H4 (cell line): ENCODE results near the gene UBALD2. TPM values are rescaled to one million over a fixed set of nuclear protein-coding genes. Genes with fewer than 3 reads are reported as not detected.
A peak's percentile ranks its signal among the peaks of the same experiment; 100 is the strongest.
"Not testable (repeated sequence)": the region's sequence is repeated elsewhere in the genome, so short reads cannot be mapped to it uniquely, and the experiment has no call there.

Source experiments
- DNase-seq: peaks from one replicate; pipeline ENCODE4 v3.0.0-alpha.2; 2015; ENCODE audit warnings: low spot score
- total RNA-seq: library from RNA; depleted of rRNA; stranded (reverse); fragments of >200 nt; shearing (Covaris generic); gene quantifications from 2 replicates; pipeline ENCODE4 v1.2.3, GENCODE V29; 2014

The UBALD2 gene
- total RNA-seq, 1 experiment from 2014 or later: 7.7 TPM

DNA sequence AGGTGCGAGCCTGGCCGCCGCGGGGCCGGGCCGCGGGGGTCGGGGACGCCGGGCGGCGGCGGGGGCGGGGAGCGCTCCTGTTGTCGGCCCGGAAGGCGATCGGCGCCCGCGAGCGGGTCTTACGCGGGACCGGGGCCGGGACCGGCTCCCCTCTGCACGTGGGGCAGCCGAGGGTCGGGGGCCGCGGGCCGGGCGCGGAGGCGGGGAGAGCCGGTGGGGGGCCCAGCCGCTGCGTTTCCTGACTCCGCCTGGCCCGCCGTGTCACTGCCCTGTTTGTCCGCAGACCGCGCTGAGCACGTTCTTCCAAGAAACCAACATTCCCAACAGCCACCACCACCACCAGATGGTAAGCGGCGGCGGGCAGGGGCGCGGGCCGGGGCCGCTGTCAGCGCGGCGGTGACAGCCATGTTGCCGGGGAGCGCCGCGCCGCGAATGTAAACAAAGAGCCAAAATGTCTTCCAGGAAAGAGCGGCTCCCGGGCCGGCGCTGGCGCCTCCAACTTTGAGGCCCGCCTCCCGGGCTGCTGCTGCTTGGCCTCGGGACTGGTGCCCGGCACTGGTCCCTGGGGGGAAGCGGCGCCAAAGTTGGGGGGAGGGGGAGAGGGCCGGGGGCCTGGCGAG lies 586 bp downstream of the UBALD2 start:
- no peak for DNase-seq

- DNase-seq: no peak
These were observed 1.2 kb downstream of the UBALD2 start for GRCh38 chr17:76266244-76266938.

GRCh38 chr17:76267051-76267576 lies 2.0 kb downstream of the UBALD2 start:
- no peak for DNase-seq

DNA sequence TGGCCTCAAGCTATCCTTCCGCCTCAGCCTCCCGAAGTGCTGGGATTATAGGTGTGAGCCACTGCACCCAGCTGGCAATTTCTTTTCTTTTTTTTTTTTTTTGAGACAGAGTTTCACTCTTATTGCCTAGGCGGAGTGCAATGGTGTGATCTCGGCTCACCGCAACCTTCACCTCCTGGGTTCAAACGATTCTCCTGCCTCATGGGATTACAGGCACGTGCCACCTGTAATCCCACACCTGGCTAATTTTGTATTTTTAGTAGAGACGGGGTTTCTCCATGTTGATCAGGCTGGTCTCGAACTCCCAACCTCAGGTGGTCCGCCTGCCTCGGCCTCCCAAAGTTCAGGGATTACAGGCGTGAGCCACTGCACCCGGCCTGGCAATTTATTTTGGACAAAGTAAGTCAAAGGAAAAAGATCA lies 2.4 kb downstream of the UBALD2 start:
- not testable (repeated sequence) for DNase-seq

- peak; percentile 73 for DNase-seq
These were observed 3.0 kb downstream of the UBALD2 start for GRCh38 chr17:76268015-76268749.

GRCh38 chr17:76268991-76269981 lies 4.1 kb downstream of the UBALD2 start:
- no peak for DNase-seq

GRCh38 chr17:76270127-76270592 lies 5.0 kb downstream of the UBALD2 start:
- no peak for DNase-seq

GRCh38 chr17:76270770-76271668 lies 5.9 kb downstream of the UBALD2 start:
- DNase-seq: no peak

- DNase-seq: no peak
These were observed 6.8 kb downstream of the UBALD2 start for GRCh38 chr17:76271669-76272540.

DNA sequence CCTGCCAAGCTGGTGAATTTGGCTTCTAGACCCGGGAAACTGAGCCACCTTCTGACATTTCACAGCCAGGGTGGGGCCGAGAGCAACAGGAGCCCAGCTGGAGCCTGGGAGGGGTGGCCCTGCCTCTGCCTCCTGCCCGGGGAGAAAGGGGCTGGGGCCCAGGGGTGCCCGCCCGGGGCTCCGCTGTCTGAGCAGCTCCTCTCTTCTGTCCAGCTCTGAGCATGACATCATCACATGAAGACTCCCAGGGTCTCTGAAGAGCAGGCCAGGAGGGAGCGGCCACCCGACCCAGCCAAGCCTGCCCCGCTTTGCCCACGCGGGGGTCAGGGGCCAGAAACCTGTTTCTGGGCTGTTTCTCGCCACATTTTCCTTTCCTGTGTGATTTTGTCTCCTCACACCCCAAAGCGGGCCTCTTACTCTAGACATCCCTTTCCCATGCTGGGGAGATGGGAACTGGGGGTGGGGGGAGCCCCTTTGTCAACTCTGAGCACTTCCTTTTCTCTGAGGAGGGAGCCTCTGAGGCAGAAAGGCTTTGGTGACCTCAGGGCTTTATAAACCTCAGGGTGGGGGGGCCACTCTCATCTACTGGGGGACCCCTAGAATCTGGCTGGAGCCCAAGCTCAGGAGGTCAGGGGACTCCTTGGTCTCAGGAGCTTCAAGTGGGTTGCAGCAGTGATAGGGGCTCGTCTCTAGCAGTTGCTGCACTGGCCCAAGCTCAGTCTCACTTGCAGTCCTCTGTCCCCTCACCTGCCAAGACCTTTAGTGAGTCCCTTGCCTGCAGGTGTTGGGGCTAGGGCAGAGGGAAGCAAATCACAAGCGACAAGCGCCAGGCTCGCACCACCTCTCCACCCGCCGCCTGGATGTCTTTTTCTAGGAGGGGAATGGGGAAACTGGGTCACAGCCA lies 7.6 kb downstream of the UBALD2 start:
- DNase-seq: no peak

DNA sequence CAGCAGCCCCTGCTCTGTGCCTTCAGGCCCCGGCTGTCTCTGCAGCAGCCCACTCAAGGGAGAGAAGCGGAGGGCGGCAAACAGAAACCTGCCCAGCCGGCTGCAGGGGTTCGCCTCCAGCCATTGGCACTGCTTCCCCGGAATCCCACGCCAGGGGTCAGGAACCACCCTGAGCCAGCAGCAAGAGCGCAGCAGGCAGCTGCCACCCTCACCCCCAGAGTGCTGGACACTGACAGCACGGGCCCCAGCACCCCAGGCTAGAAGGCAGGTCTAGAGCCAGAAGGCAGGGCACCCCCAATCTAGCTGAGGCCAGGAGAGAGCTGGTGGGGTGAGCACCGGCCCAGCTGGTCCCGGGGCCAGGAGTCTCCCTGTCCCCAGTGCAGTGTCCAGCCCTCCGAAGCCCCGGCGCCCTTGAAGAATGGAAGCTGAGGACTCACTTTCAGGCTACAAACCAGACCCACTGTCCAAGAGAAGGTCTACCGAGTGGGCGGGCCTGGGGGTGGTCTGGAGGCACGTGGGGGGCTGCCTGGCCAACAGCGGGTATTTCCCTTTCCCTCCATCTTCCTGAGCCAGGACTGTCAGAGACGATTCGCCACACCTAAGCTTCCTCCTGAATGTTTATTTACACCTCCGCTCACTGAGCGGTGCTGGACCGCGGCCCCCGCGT lies 8.4 kb downstream of the UBALD2 start:
- DNase-seq: no peak

- DNase-seq: no peak
These were observed 9.2 kb downstream of the UBALD2 start for GRCh38 chr17:76274112-76274956.

- no peak for DNase-seq
These were observed 10.4 kb downstream of the UBALD2 start for GRCh38 chr17:76275382-76276068.

DNA sequence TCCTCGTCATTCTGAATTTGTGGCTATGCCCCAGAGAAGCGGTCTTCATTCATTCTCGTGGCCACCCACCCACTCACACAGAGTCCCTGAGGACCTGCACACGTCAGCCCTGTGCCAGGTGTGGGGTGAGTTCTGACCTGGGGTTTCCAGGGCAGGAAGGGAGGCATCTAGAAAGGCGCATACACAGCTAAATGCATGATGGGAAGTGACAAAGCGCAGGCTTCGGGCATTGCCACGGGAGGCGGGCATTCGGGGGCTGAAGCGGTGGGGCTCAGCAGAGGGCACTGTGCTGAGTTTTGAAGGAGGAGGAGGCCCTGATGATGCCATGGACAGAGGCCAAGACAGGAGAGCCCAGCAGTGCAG lies 10.9 kb downstream of the UBALD2 start:
- DNase-seq: no peak

DNA sequence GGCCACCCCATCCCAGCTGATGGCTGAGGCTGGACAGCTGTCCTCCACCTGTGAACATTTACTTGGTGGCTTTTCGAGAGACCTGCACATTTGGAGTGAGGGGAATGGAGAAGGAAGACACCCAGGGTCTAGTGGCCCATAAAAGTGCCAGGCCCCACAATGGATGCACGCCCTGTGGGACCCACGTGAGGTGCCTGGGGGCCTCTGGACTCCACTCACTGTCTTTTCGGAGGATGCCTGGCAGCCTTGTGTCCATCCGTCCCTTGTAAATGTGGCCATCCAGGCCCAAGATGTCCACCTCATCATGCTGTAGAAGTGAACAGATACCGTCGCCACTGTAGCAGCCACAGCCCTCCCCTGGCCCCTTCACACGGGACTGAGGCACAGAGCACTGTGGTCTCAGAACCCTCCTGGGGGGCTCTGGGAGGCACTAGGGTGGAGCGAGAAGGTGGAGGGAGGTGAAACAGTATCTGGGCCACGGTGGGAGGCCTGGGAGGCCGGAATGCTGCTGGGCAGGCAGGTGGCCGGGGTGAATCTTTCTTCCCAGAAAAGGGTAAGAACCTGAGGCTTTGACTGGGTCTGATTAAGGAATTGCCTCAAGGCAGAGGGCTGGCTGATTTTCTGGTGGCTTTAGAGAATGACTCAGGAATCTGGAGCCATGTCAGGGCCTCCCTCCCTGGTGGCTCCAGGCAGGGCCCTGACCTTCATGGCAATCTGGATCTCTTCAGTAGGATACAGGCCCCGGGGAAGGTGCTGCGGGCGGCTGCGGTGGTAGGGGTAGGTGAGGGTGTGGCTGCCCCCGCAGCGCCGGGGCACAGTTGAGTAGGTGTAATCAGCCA lies 11.5 kb downstream of the UBALD2 start:
- no peak for DNase-seq
